Mucosa of rectum (tissue), 2 donors: ENCODE measurements around the gene PDCD11.

Source experiments
- H3K27ac ChIP-seq, 2 donors: one replicate each; pipeline ENCODE4 v1.7.0; 2013; ENCODE audit warnings: inconsistent platforms in 2 of 2, low read depth in 2 of 2, low read length in 2 of 2
- H3K27me3 ChIP-seq, 2 donors: one replicate each; pipeline ENCODE4 v1.7.0; 2013; ENCODE audit warnings: low read length in 2 of 2; ENCODE audit not compliant: control insufficient read depth in 2 of 2, insufficient read depth in 2 of 2
- H3K36me3 ChIP-seq, 2 donors: one replicate each; pipeline ENCODE4 v1.7.0; 2013; ENCODE audit warnings: low read length in 2 of 2; ENCODE audit not compliant: control insufficient read depth in 2 of 2, insufficient read depth in 2 of 2
- H3K4me1 ChIP-seq, 2 donors: one replicate each; pipeline ENCODE4 v1.7.0; 2013; ENCODE audit warnings: low read length in 2 of 2, mild to moderate bottlenecking in 1 of 2; ENCODE audit not compliant: control insufficient read depth in 2 of 2, insufficient read depth in 2 of 2
- H3K4me3 ChIP-seq, 2 donors: one replicate each; pipeline ENCODE4 v1.7.0; 2013; ENCODE audit warnings: low read length in 2 of 2
- H3K9ac ChIP-seq, 2 donors: one replicate each; pipeline ENCODE4 v1.7.0; 2013; ENCODE audit warnings: low read length in 2 of 2, low read depth in 1 of 2, mild to moderate bottlenecking in 1 of 2
- H3K9me3 ChIP-seq, 2 donors: one replicate each; pipeline ENCODE4 v1.7.0; 2013; ENCODE audit warnings: low read length in 2 of 2; ENCODE audit not compliant: control insufficient read depth in 2 of 2
- donor health status: healthy.
- donor health status: Normal muscosa, but diverticular disease.

Gene PDCD11

GRCh38 chr10:103448746-103449145 lies 52.3 kb downstream of the PDCD11 start:
- Histone ChIP-seq H3K4me1 (peaks cover 17 to 28% of the 10 kb centered on the region in 2 donors), H3K36me3 (peaks cover 33 to 41% of the 10 kb centered on the region in 2 donors), H3K9ac (peak overlapping the region in 1 of 2 donors; percentile 1), H3K9me3 (no peaks in the 10 kb centered on the region), H3K27ac (no peak overlapping the region), H3K27me3 (peaks cover 0 to 3% of the 10 kb centered on the region in 2 donors), H3K4me3 (no peak overlapping the region)

- Histone ChIP-seq H3K27me3 (peaks cover 0 to 3% of the 10 kb centered on the region in 2 donors), H3K27ac (peak overlapping the region in 1 of 2 donors; percentile 16), H3K4me1 (peaks cover 17 to 28% of the 10 kb centered on the region in 2 donors), H3K9me3 (no peaks in the 10 kb centered on the region), H3K4me3 (peak overlapping the region in 1 of 2 donors; percentile 3), H3K36me3 (peaks cover 26 to 34% of the 10 kb centered on the region in 2 donors), H3K9ac (peak overlapping the region in 1 of 2 donors; percentile 1)
Observed at GRCh38 chr10:103449208-103450144, 53.0 kb downstream of the PDCD11 start.

GRCh38 chr10:103450201-103450695 lies 53.8 kb downstream of the PDCD11 start:
- peak overlapping the region; percentile 66 to 80 for H3K4me3 ChIP-seq
- peaks cover 18 to 27% of the 10 kb centered on the region in 2 donors for H3K36me3 ChIP-seq
- H3K4me1 ChIP-seq = peaks cover 17 to 28% of the 10 kb centered on the region in 2 donors
- peaks cover 0 to 3% of the 10 kb centered on the region in 2 donors for H3K27me3 ChIP-seq
- peak overlapping the region in 1 of 2 donors; percentile 82 for H3K27ac ChIP-seq
- peak overlapping the region; percentile 5 to 70 for H3K9ac ChIP-seq
- H3K9me3 ChIP-seq = no peaks in the 10 kb centered on the region

GRCh38 chr10:103451091-103451813 lies 54.8 kb downstream of the PDCD11 start:
- Histone ChIP-seq H3K4me3 (peak overlapping the region; percentile 66 to 80), H3K4me1 (peaks cover 17 to 28% of the 10 kb centered on the region in 2 donors), H3K9ac (peak overlapping the region; percentile 61 to 70)

GRCh38 chr10:103451831-103452505 lies 55.5 kb downstream of the PDCD11 start, which contains the start of gene CALHM2:
Gene CALHM2 (minus strand): TSS chr10:103452370. CDS start chr10:103449941, 2,429 bp downstream.
- Histone ChIP-seq H3K27me3 (peaks cover 0 to 3% of the 10 kb centered on the region in 2 donors), H3K9me3 (no peaks in the 10 kb centered on the region), H3K27ac (peak within 1 kb of the TSS; percentile 82), H3K4me1 (peaks cover 17 to 28% of the 10 kb centered on the region in 2 donors), H3K4me3 (peak within 1 kb of the TSS; percentile 66 to 80), H3K36me3 (peaks cover 12 to 17% of the 10 kb centered on the region in 2 donors), H3K9ac (peak within 1 kb of the TSS; percentile 61 to 70)

More at GRCh38 chr10:103451091-103451813, 54.8 kb downstream of the PDCD11 start:
- H3K27me3 ChIP-seq = peaks cover 0 to 3% of the 10 kb centered on the region in 2 donors
- H3K9me3 ChIP-seq = no peaks in the 10 kb centered on the region
- peaks cover 12 to 20% of the 10 kb centered on the region in 2 donors for H3K36me3 ChIP-seq
- peak overlapping the region; percentile 82 for H3K27ac ChIP-seq

GRCh38 chr10:103452506-103453230 lies 56.2 kb downstream of the PDCD11 start:
- Histone ChIP-seq H3K9me3 (no peaks in the 10 kb centered on the region), H3K9ac (peak overlapping the region in 1 of 2 donors; percentile 70), H3K4me1 (peaks cover 17 to 24% of the 10 kb centered on the region in 2 donors), H3K27ac (peak overlapping the region; percentile 82), H3K36me3 (peaks cover 6 to 10% of the 10 kb centered on the region in 2 donors), H3K4me3 (peak overlapping the region; percentile 66 to 80), H3K27me3 (peaks cover 0 to 3% of the 10 kb centered on the region in 2 donors)

GRCh38 chr10:103454026-103454425 lies 57.6 kb downstream of the PDCD11 start:
- Histone ChIP-seq H3K9me3 (no peaks in the 10 kb centered on the region), H3K27ac (no peak overlapping the region), H3K4me3 (no peak overlapping the region), H3K9ac (no peak overlapping the region), H3K36me3 (peaks cover 3 to 4% of the 10 kb centered on the region in 2 donors), H3K4me1 (peaks cover 15 to 19% of the 10 kb centered on the region in 2 donors), H3K27me3 (peaks cover 0 to 3% of the 10 kb centered on the region in 2 donors)

- peaks cover 0 to 3% of the 10 kb centered on the region in 2 donors for H3K27me3 ChIP-seq
- H3K4me1 ChIP-seq = peaks cover 4 to 7% of the 10 kb centered on the region in 2 donors
- H3K9ac ChIP-seq = no peak overlapping the region
- no peak overlapping the region for H3K4me3 ChIP-seq
- no peaks in the 10 kb centered on the region for H3K36me3 ChIP-seq
- H3K27ac ChIP-seq = no peak overlapping the region
- H3K9me3 ChIP-seq = no peaks in the 10 kb centered on the region
Observed at GRCh38 chr10:103455235-103455634, 58.8 kb downstream of the PDCD11 start.
